ENCODE data around the gene FAT2.
"Not testable (repeated sequence)": the region's sequence is repeated elsewhere in the genome, so short reads cannot be mapped to it uniquely, and the experiment has no call there.

FAT2 gene

DNA sequence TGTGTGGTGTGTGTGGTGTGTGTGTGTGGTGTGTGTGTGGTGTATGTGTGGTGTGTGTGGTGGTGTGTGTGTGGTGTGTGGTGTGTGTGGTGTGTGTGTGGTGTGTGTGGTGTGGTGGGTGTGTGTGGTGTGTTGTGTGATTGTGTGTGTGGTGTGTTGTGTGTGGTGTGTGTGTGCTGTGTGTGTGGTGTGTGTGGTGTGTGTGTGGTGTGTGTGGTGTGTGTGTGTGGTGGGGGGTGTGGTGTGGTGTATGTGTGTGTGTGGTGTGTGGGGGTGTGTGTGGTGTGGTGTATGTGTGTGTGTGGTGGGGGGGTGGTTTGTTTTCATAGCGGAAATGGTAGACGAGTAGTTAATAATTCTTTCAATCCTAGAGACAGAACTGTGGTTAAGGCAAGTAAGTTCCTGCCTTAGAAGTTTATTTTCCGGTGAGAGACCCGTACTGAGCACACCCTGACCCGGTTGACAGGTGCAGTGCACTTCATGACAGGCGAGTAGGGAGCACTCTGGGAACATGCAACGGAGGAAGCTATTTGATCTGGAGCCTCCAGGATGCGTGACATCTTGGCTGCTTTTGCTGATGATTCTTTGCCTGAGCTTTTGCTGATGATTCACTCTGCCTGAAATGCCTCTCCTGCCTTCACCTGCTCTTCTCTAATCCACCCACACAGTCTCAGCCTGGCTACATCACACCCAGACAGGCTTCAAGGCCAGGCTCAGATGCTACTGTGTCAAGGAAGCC, 21.7 kb upstream of the FAT2 start:
- DNase-seq: no peak

DNA sequence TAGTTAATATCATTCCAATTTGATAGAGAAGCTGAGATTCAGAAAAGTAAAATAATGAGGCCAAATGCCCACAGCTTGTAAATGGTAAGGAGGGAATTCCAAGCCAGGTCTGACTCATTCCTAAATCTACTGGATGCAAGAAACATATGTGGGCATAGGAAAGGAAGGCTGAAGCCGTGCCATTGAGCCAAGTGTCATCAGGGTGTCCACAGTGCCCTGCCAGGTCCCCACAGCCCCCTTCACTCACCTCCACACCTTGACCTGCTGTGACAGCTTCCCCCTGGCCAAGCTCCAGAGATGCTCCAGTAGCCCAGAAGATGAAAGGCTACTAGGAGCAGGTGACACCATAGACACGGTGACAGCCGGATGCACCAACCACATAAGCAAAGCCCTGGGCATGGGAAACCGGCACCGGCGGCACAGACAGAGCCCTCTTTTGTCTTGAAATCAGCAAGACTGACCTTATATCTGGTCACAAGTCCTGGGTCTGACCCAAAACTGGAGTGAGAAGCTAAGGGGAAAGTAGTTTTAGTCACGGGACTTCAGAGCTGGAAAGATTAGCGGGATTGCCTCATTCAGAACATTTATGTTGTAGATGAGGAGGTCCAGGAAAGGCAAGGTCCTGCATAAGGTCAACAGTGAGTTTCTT, 20.1 kb upstream of the FAT2 start:
- no peak for DNase-seq

DNA sequence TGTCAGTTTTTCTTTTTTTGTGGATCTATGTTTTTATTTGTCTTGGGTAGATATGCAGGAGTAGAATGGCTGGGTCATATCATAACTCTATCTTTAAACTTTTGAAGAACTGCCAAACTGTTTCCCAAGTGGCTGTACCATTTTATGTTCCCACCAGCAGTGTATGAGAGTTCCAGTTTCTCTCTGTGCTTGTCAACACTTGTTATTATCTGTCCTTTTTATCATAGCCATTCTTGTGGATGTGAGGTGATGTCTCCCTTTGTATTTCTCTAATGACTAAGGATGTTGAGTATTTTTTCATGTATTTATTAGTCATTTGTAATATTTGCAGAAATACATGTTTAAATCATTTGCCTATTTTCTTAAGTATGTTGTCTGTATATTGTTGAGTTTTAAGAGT, 17.4 kb upstream of the FAT2 start:
- DNase-seq: no peak

DNA sequence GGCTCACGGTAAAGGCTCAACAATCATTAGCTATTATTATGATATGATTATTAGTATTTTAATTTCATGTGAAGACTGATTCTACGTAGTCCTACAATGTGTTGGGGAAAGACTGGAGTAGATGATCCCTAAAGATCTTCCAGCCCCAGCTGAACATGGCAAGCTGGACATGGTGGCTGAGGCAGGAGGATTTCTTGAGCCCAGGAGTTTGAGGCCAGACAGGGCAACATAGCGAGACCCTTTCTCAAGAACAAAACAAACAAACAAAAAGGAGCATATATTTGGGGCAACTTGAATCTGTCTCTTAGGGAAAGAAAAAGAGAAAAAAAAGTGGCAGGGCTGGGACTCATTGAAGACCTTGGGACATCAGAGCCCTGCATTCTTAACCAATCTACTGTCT, 16.2 kb upstream of the FAT2 start:
- DNase-seq: no peak

DNA sequence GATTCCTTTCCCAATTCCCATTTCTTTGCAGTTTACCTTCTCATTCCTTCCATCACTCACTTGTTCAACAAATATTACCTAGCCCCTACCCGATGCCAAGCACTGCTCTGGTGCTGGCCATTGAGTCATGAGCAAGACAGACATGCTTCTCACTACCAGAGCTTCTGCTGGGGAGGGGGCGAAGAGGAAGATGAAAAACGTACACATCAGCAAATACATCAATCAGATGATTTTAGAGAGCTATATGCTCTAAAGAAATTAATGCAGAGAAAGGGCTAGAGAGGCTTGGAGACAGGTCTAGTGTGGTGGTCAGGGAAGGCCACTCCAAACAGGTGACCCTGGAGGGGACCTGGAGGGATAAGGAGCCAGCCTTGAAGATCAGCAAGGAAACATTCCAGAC, 14.4 kb upstream of the FAT2 start:
- DNase-seq: no peak

DNA sequence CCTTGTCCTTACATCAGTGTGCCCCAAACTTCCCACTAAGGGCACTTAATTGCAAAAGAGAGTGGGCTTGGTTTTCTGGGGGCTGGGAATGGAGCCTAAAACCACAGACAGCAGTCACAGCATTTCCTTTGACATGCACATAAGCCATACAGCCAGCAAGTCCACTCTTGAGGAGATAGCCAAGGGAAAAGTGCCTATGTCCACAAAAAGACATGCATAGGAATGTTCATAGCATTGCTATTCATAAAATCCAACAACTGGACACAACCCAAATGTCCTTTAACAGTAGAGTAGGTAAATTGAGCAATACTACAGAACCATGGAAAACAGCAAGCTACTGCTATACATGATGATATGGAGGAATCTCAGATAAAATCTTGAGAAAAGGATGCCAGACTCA, 11.7 kb upstream of the FAT2 start:
- no peak for DNase-seq

DNA sequence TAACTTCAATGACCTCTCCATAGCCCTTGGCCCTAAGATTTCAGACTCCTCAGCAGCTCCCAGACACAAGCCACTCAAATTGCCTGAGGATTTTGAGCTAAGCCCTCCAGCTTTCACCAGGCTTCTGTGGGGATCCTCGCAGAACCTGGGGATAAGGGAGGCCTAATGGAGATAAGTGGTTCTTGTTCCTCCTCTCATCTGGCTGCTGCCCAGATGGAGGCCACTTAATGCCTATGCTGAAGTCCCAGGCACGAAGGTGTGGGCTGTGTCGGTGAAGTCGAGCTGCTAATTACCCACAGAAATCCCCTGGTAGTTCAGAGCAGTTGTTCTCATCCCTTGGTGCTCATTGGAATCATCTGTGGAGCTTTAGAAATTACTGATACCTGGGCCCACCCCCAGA, 10.3 kb upstream of the FAT2 start:
- DNase-seq: no peak

DNA sequence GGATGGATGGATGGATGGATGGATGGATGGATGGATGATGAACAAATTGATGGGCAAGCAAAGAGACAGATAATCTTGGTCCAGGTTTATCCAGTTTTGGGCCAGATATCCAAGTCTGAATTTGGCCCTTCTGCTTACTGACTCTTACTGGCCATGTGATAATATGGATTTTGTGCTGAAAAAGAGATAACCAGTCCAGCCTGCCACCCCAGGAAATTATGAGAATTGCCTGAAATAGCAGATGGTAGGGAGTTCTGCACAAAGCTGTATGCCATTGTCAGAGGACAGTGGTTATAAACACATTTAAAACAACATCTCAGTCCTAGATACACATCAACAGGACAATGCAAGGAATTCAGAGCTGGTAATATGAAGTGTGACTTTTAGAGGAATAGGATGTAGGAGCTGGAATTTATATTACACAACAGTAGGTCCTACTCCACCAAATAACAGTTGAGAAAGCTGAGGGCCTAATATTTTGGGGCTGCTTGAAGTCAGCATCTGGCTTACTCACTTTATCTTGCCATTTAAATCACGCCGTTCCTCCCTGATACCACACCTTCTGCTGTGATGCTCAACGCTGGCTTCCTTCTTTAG, 9.0 kb upstream of the FAT2 start:
- no peak for DNase-seq

DNA sequence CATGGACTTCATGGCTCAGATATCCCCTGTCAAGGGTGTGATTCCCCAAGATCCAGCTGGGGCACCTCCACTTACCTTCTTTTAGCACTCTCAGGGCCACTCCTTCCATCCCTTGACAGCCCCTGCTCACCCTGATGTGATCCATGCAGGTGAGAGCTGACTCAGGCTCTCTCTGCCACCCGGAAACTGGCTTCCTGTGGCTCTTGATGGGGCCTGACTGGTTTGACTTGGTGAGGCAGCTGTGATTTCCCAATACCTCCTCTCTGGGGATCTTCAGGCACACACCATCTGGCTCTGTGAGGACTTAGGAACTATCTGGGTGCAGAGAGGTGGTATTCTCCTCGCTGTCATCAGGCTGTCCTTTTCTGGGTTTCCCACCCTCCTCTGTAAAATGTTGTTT, 7.9 kb upstream of the FAT2 start:
- no peak for DNase-seq

DNA sequence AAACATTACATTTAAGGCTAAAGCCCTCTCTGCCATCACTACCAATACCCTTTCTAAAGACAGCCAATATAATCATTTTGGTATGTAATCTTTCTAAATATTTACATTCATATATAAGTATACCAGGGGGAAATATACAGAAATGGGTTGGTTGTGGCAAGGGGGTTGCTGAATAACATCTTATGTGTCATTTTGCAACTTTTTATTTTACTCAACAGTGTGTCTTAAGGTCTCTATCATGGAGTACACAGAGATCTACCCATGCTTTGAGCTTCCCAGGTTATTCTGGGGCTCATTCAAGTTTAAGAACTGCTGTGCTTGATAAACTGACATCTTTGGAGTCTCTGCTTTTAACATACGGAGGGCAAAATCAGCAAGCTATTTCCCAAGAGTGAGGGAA, 7.4 kb upstream of the FAT2 start:
- DNase-seq: no peak

DNA sequence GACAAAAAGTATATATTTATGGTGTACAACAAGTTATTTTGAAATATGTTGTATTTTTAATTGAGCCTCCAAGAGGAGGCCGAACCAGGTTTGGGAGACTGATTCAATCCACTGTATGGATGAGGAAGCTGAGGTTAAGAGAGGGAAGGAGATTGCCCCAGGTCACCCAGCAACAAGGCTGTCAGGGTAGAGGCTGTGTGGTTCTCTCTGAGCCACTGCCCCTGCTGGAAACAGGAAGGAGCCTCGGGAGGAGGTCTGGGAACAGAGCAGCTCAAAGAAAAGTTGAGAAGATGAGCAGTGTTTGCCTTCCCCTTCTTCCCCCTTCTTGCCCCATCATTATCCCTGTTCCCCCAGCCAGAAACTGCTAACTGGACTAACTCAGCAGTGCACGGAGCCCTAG, 6.6 kb upstream of the FAT2 start:
- no peak for DNase-seq

DNA sequence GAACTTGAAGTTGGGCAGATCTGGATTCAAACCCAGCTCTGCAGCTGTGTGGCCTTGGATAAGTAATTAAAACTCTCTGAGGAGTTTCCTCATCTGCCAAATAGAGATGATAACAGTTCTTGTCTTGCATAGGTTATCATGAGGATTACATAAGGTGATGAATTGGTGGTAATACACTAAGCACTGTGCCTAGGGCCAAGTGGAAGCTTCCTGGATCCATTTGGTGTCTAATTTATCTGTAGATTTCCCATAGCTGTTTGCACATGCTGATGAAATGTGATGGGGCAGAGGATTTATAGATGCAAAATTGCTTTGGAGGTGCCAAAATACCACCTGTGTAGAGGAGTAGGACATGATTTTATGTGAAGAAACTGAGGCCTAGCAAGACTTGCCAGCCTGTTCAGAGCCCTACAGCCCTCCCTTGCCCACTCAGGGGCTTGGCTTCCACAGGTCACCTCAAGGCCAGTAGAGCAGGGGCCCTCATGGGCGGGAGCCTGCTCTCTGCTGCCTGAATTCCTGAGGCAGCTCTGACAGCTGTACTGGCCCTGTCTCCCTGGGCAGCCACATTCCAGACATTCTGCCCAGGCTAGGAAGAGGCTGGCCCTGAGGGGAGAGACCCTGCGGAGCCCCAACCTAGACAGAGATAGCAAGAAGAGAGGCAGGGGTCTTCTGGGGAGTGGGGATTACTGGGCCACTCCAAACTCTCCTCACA, 5.9 kb upstream of the FAT2 start:
- no peak for DNase-seq

DNA sequence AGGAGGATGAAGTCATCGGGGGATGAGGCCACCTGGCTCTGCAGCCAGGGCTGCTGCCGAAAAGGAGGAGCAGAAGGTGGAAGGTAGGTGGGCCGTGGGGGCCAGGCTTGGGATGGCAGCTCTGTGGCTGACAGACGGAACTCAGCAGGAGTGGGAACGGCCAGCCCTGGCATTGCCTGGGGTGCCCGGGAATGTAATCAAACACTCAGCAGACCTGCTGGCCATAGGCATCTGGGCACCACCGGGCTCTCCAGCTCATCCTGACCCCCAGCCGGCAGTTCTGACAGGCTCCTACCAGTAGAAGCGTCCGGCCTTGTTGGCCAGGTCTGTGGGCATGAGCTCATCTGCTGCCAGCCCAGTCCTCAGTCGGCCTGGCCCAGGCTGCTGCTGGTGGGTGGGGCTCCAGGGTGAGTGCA, 4.3 kb upstream of the FAT2 start:
- no peak for DNase-seq

DNA sequence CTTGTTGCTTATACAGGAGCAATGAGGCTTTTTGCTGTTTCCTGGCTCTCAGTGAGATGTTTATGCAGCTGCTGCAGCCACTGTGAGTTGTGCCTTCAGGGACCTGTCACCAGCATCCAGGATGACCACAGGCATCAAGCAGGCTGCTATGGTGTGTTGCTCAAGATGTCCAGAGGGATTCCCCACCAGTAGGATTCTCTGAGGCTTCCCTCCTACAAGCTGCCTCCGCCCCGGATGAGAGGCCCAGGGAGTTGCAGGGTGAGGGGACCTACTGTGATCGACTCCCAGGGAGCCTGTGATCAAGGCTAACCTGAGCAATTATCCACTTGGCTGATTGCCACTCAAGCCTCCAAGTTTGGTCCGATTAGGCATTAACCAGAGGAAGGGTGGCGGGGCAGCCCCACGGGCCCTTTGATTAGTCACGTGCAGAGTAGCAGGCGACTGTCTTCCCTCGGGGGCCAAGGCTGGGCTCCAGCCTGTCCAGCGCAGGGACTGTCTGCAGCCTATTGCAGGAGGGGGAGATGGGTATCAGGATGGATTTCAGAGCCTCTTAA, 1.8 kb upstream of the FAT2 start:
- no peak for DNase-seq

DNA sequence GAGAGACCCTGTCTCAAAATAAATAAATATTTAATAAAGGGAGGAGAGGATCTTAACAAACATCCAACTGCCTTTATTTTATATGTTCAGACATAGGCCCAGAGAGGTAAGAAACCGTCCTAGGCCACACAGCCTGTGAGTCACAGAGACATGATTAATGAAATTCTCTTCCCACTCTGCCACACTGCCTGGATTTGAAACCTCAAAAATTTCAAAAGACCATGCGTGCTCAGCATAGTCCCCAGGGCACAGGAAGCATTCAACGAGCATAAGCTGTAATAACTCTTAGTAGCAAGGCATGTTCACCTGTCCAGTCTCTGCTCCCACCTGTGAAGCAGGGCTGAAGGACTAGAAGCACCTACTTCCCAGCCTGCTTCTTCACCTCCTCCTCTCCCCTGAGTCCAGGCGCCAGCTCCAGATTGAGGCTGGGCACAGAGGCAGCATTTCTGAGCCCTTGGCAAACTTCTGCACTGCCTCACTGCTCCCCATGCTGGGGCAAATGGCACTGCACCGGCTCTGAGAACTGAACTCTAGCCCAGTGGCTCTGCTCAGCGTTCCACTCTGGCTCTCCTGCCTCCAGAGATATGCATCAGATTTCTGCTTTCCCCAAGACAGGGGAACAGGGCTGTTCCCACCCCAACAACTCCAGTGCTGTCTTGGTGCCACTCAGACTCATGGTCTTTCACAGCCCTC, 1.1 kb downstream of the FAT2 start:
- no peak for DNase-seq

DNA sequence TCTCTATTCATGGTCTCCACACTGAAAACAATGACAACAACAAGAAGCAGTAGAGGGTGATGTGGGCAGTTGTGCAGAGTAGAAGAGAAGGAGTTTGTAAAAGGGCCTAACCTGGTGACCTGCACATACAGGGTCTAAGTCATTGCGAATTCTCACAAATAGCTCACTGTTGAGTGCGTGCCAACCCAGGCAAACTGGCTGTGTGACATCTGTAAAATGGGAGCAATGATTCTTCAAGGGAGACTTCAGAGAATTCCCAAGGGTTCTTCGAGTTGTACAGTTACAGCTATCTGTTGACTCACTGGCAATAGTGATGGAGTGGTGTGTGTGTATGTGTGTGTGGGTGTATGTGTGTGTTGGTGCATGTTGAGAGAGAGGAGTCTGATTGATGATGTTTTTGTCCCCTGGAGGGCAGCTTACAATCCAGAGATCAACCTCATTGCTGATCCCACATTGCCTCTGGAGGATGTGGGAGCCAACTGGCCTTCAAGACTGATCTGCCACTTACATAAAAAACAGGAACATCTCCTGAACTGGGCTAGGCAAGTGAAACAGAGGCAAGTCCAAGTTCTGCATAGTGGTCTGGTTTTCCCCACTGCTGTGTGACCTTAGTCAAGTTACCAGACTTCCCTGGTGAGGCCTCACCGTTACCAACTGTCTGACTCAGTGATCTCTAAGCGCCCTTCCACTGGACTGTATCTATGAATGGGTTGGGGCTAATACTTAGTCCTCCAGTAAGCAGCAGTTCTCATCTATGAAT, 3.2 kb downstream of the FAT2 start:
- no peak for DNase-seq

DNA sequence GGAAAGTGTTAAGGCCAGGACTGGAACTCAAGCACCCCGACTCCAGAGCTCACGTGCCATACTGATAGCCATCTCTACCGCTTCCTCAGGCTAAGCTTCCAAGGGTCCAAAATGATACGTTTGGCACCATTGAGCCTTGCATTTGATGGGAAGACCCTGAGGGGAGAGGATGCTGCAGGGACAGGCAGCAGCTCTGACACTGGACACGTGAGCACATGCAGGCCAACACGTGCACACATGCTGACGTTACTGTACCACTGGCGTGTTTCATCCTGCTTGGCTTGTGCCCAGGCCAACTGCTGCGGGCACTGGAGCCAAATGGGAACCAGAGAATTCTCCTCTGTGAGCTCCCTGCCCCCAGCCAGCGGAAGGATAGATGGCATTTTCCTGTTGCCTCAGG, 5.2 kb downstream of the FAT2 start:
- no peak for DNase-seq

DNA sequence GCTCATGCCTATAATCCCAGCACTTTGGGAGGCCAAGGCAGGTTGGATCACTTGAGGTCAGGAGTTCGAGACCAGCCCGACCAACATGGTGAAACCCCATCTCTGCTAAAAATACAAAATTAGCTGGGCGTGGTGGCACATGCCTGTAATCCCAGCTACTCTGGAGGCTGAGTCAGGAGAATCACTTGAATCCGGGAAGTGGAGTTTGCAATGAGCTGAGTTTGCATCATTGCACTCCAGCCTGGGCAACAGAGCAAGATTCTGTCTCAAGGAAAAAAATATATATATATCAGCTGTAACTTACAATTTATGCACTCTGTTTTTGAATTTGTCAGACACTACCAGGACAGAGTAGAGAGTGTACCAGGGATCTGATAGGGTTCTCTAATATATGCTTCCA, 5.8 kb downstream of the FAT2 start:
- DNase-seq: not testable (repeated sequence)

DNA sequence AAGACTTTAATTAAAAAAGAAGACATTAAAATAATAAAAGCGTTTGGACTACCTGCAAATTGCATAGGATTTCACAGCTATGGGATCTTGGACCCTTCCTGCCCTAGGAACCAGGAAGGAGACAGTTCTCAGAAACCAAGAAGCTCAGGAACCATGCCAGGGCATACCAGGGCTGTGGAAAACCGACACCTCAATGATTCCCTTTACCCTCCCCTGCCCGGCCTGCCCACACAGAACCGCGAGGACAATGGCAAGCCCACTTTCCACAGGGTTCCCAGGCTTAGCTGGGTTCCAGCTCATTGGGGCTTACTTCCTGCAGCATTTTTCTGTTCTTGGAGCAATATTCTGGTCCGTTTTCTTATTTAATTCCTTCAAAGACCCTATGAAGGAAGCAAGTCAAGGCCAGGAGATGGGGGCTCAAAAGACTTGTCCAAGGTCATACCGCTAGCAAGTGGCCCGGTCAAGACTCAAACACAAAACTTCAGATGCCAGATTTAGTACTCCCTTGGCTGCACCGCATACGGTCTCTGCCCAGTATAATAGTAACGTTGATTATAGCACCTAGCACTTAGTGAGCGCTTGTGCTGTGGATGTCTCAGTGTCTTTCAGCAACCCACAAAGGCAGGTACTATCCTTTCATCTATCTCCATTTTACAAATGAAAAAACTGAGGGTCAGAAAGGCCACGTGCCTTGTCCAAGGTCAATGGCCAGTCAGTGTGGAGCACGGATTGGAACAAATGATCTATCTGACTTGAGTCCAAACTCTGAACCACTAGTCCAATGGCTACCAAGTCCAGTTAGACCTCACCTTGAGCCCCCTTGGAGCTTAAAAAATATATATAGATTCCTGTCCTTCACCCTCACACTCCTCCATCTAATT, 6.8 kb downstream of the FAT2 start:
- DNase-seq: no peak

DNA sequence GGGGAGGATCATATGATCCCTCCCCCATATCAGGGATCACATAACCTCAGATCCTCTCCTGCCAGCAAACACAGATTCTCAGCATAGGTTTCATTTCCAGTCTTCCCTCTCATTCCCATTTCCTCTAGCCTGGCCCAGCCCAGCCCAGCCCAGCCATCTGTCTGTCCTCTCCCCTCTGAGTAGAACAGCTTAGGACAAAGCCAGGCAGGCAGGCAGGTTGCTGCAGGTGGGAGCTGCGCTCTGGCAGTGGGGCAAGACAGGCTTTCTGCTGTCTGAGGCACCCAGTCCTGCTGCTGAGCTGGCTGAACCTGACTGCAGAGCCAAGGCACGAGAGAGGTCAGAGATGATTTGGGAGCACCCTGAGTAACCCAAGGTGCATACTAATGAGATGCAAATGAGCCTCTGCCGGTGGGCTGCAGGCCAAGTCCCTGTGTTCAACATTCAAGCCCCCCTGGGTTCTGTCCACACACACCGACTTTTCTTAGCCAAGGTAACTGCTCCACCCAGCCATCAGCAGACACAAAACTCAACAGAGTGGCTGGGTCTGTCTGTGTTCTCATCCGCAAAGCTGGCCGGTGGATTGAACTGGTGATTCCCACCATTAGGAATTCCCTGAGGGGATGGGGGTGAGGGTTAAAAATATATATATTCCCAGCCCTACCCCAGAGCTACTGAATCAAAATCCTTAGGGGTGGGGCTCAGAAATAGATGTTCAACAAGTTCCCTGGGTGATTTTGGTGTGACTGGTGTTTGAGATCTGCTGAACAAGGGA, 9.1 kb downstream of the FAT2 start:
- DNase-seq: no peak

Data from NCI-H748 treated with DMSO at 0.1 percent for 48 hours (cell line).